Esophagus squamous epithelium (tissue), 5 donors: ENCODE results near the gene ABCD2. TPM values are rescaled to one million over a fixed set of nuclear protein-coding genes. Genes with fewer than 3 reads are reported as not detected.
A peak's percentile ranks its signal among the peaks of the same experiment; 100 is the strongest.
"Not testable (repeated sequence)": the region's sequence is repeated elsewhere in the genome, so short reads cannot be mapped to it uniquely, and the experiment has no call there.

ENCODE experiments used
- DNase-seq: peaks from one replicate; lab custom pipeline; 2025; lab: John Stamatoyannopoulos, UW
- H3K27ac ChIP-seq, 4 donors: fragments of 200-600 bp; sonication (generic); one replicate each; pipeline ENCODE4 v1.5.1; 2016 to 2019; ENCODE audit warnings: mild to moderate bottlenecking in 1 of 4
- H3K27me3 ChIP-seq, 4 donors: fragments of 200-600 bp; sonication (generic); 1 replicate in 3 of 4; 2 replicates in 1 of 4; pipeline versions ENCODE4 v1.5.1 to v1.6.0; 2017 to 2021; ENCODE audit warnings: antibody characterized with exemption in 1 of 4
- H3K36me3 ChIP-seq, 3 donors: fragments of 200-600 bp; sonication (generic); one replicate each; pipeline ENCODE4 v1.5.1; 2016 to 2019
- H3K4me1 ChIP-seq, 3 donors: fragments of 200-600 bp; sonication (generic); one replicate each; pipeline ENCODE4 v1.5.1; 2017 to 2019
- H3K4me3 ChIP-seq, 4 donors: fragments of 200-600 bp; sonication (generic); 1 replicate in 3 of 4; 2 replicates in 1 of 4; pipeline ENCODE4 v1.5.1; 2016 to 2019; ENCODE audit warnings: mild to moderate bottlenecking in 2 of 4, moderate library complexity in 1 of 4
- H3K9me3 ChIP-seq, 3 donors: fragments of 200-600 bp; sonication (generic); one replicate each; pipeline ENCODE4 v1.5.1; 2016 to 2019
- POLR2A ChIP-seq, 4 donors: fragments of 450-650 bp; IDR thresholded peaks; one replicate each; pipeline ENCODE4 v1.6.1; 2017; ENCODE audit warnings: antibody characterized with exemption in 4 of 4, mild to moderate bottlenecking in 4 of 4, moderate library complexity in 3 of 4
- WGBS, 2 donors: methylation state at CpG; one replicate each; pipeline ENCODE4 v1.1.5; 2018; 5-methylcytosine and 5-hydroxymethylcytosine counted together
- intact Hi-C: fragments of 100-400 bp; cut with DNase I; formaldehyde crosslinking; loops from one replicate; pipeline ENCODE4 v1.15.0; 2022
- total RNA-seq, 4 donors: library from RNA; depleted of rRNA; stranded (reverse); fragments of >200 nt; gene quantifications; one replicate each; pipeline ENCODE4 v1.1.0, GENCODE V29; 2016
- TF ChIP-seq, protein P1 (sequence below), 6 experiments: fragments of 450-650 bp in 4 of 6; fragments of 200-600 bp in 2 of 6; sonication (generic) in 2 of 6; IDR thresholded peaks; one replicate each; pipeline ENCODE4 v1.5.1; 2016 to 2019; ENCODE audit warnings: antibody characterized with exemption in 6 of 6, mild to moderate bottlenecking in 4 of 6, moderate library complexity in 4 of 6
- donor health status: DM: yes; HTN: yes; CAD: no.

Gene ABCD2
- total RNA-seq, 4 donors from 2014 or later, result 0.09 to 0.38 (median 0.12) TPM

DNA sequence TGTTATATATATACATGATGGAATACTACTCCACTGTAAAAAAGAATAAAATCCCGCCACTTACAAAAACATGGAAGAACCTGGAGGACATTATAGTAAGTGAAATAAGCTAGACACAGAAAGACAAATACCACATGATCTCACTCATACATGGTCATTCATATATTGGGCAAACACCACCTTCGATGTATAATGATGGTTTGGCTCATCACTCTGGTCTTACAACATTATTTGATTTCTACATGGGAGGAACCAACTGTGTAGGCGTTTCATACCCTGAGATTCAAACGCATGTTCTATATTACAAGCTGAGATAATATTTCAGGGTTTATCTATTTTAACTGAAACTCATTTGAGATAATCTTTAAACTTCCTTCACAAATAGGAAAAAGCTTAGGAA, 48.3 kb downstream of the ABCD2 start:
- DNase-seq, result no peak
- intact Hi-C loops, result no loop called here
- TF ChIP-seq, protein P1, sequence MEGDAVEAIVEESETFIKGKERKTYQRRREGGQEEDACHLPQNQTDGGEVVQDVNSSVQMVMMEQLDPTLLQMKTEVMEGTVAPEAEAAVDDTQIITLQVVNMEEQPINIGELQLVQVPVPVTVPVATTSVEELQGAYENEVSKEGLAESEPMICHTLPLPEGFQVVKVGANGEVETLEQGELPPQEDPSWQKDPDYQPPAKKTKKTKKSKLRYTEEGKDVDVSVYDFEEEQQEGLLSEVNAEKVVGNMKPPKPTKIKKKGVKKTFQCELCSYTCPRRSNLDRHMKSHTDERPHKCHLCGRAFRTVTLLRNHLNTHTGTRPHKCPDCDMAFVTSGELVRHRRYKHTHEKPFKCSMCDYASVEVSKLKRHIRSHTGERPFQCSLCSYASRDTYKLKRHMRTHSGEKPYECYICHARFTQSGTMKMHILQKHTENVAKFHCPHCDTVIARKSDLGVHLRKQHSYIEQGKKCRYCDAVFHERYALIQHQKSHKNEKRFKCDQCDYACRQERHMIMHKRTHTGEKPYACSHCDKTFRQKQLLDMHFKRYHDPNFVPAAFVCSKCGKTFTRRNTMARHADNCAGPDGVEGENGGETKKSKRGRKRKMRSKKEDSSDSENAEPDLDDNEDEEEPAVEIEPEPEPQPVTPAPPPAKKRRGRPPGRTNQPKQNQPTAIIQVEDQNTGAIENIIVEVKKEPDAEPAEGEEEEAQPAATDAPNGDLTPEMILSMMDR (IDR thresholded peaks at IDR 0.05), result no peak
- TF ChIP-seq POLR2A (IDR thresholded peaks at IDR 0.05), result no peak
- no peaks in the 10 kb centered on the region for H3K4me1 ChIP-seq
- H3K36me3 ChIP-seq, result no peaks in the 10 kb centered on the region
- H3K4me3 ChIP-seq, result no peak overlapping the region
- no peaks in the 10 kb centered on the region for H3K27me3 ChIP-seq
- H3K27ac ChIP-seq, result no peak overlapping the region
- WGBS, 2 donors, result 59 to 60% methylated on average over 4 of the region's 4 CpGs
- H3K9me3 ChIP-seq, result peaks cover 0 to 8% (median 0%) of the 10 kb centered on the region in 3 donors

DNA sequence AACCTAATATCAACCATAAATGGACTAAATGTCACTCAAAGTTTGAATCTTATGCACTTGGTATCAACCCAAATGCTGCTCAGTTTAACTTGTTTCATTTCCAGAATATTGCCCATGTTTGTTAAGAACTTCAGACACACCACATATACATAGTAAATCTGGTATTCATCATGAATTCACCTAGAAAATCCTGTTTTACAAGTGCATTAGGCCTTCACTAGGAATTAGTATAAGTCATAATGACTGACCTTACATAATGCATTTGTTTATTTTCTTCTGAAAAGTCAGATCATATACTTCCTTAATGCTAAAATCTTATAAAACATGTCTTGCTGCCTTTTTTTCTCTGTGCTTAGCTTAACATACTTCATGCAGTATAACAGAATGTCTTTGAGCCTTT, 66.1 kb downstream of the ABCD2 start:
- intact Hi-C loops, result no loop called here

DNA sequence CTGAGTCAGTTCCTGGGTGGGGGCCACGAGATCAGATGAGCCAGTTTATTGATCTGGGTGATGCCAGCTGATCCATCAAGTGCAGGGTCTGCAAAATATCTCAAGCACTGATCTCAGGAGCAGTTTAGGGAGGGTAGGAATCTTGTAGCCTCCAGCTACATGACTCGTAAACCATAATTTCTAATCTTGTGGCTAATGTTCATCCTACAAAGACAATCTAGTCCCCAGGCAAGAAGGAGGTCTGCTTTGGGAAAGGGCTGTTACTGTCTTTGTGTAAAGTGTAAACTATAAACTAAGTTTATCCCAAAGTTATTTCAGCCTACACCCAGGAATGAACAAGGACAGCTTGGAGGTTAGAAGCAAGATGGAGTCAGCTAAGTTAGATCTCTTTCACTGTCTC, 75.4 kb downstream of the ABCD2 start:
- intact Hi-C loops, H3K27ac ChIP-seq: not testable (repeated sequence)

More for the DNA sequence above, 66.1 kb downstream of the ABCD2 start:
- no peak for TF ChIP-seq POLR2A (IDR thresholded peaks at IDR 0.05)
- TF ChIP-seq, protein P1 (IDR thresholded peaks at IDR 0.05), result no peak
- H3K4me1 ChIP-seq, result peaks cover 0 to 17% (median 0%) of the 10 kb centered on the region in 3 donors
- H3K36me3 ChIP-seq, result no peaks in the 10 kb centered on the region
- H3K9me3 ChIP-seq, result peaks cover 0 to 11% (median 0%) of the 10 kb centered on the region in 3 donors
- peak overlapping the region in 1 of 4 donors; percentile 10 for H3K27ac ChIP-seq
- H3K4me3 ChIP-seq, result no peak overlapping the region
- no peak for DNase-seq
- no peaks in the 10 kb centered on the region for H3K27me3 ChIP-seq

DNA sequence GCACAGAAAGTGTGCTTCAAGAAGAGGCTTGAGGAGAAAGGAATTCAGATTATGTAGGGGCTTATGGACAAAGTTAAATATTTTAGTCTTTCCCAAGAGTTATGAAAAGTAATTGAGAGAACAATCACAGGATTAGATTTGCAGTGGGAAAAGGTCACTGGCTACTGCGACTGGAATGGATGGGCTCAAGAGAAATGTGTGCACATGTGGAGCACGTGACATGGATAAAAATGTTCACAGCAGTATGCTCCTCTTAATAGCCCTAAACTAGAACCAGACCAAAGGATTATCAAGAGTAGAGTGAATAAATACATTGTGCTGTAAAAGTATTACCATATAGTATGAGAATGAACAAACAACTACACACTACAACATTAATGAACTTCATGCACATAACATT, 78.1 kb downstream of the ABCD2 start:
- intact Hi-C loops, result no loop called here
- WGBS, 2 donors, result 52 to 76% methylated on average over 2 of the region's 2 CpGs

More for the DNA sequence above, 75.4 kb downstream of the ABCD2 start:
- H3K27me3 ChIP-seq, DNase-seq, H3K36me3 ChIP-seq, H3K9me3 ChIP-seq, H3K4me1 ChIP-seq, H3K4me3 ChIP-seq: not testable (repeated sequence)
- 49 to 50% methylated on average over 2 of the region's 2 CpGs for WGBS, 2 donors

DNA sequence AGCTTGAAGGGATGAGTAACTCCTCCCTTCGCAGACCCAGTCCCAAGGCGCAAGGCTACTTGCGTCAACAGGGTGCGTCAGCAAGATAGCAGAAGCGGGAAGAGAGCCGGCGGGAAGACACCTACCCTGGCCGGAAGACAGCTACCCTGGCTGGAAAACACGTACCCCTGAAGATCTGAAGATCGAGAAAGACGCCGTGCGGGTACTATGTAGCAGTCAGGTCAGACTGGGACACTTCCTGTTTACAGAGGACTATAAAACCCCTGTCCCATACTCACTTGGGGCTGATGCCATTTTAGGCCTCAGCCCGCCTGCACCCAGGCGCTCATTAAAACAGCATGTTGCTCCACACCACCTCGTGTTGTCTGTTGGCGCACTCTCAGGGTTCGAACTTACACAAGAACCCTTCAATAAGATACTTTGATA, 80.9 kb downstream of the ABCD2 start:
- H3K4me1 ChIP-seq, result no peaks in the 10 kb centered on the region
- no peak for TF ChIP-seq POLR2A (IDR thresholded peaks at IDR 0.05)
- TF ChIP-seq, protein P1 (IDR thresholded peaks at IDR 0.05), result no peak
- no peak overlapping the region for H3K4me3 ChIP-seq
- H3K27ac ChIP-seq, result no peak overlapping the region
- WGBS, 2 donors, result 88 to 89% methylated on average over 14 to 18 of the region's 18 CpGs
- no peaks in the 10 kb centered on the region for H3K27me3 ChIP-seq
- no peak for DNase-seq
- no peaks in the 10 kb centered on the region for H3K9me3 ChIP-seq
- no peaks in the 10 kb centered on the region for H3K36me3 ChIP-seq
- intact Hi-C loops, result no loop called here

More for the DNA sequence above, 78.1 kb downstream of the ABCD2 start:
- Histone ChIP-seq H3K4me1 (no peaks in the 10 kb centered on the region), H3K27me3 (no peaks in the 10 kb centered on the region), H3K27ac (no peak overlapping the region), H3K4me3 (no peak overlapping the region), H3K36me3 (no peaks in the 10 kb centered on the region), H3K9me3 (no peaks in the 10 kb centered on the region)
- no peak for DNase-seq
- TF ChIP-seq, protein P1 (IDR thresholded peaks at IDR 0.05), result no peak
- no peak for TF ChIP-seq POLR2A (IDR thresholded peaks at IDR 0.05)

DNA sequence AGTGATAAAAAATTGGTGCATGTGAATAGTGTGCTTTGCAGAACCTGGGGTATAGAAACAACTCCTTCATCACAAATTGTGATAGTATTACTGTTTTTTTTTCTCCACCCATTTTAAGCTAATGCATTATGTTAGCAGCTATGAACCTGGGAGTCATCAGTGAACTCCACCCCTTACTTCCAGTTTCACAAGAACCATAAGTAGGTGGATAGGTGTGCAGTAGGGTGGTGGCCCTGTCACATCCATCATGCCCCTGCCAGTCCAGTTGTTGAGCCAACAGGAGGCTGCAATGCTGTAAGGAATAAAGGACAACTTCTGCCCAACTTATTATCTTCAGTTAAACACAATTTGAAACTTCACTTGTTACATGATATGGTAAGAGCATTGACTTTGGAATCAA, 85.7 kb downstream of the ABCD2 start:
- no peaks in the 10 kb centered on the region for H3K36me3 ChIP-seq
- H3K4me3 ChIP-seq, result no peak overlapping the region
- peak overlapping the region in 2 of 4 donors; percentile 57 to 67 for H3K27ac ChIP-seq
- DNase-seq, result no peak
- intact Hi-C loops, result no loop called here
- peaks cover 0 to 10% (median 0%) of the 10 kb centered on the region in 3 donors for H3K4me1 ChIP-seq
- H3K27me3 ChIP-seq, result no peaks in the 10 kb centered on the region
- H3K9me3 ChIP-seq, result no peaks in the 10 kb centered on the region
- no peak for TF ChIP-seq POLR2A (IDR thresholded peaks at IDR 0.05)
- TF ChIP-seq, protein P1 (IDR thresholded peaks at IDR 0.05), result no peak
